ENCODE data around the gene THAP4.

Gene THAP4

DNA sequence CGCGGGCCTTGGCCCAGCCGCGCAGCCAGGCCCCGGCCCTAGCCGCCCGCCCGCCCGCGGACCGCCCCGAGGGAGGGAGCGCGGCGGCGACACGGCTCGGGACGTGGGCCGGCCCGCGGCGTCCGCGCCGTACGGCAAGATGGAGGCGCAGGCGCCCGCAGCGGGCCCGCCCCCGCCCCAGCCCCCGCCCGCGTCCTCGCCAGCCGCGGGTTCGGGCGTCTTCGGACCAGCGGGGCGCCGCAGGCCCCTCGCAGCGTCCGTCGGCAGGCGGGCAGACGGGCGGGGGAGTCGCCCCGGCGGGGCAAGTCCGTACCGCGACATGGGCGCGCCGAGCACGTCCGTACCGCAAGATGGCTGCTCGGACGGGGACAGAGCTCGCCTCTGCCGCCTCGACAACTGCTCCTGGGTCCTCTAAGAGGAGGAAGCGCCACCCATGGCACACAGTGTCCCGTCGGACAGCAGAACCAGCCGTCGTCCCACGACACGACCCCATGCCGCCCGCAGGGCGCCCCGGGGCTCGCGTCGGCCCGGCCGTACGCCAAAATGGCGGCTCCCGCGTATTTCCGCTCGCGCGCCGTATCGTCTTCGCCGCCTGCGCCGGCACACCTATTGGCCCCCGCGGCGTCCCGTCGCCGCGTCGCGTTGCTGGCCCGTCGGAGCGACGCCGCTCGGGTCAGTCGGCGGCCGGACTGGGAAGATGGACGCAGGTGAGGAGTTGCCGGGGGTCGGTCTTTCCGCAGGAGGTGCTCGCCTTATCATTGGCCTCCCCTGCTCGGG lies at the start of gene THAP4, which contains the start of gene ATG4B:
Gene THAP4, minus strand, starts transcription at position 141 of the 777 bp plus-strand sequence. CDS start 141 bp downstream, outside the sequence.
Gene ATG4B, plus strand, starts transcription at position 676 of the 777 bp plus-strand sequence. Its CDS starts 22 bp downstream, at position 698.
- H3K27me3 ChIP-seq (ENCODE audit: control insufficient read depth, insufficient read depth, low read length) = no peaks in the 10 kb centered on the region
- WGBS (ENCODE audit: insufficient coverage, insufficient read length) = no CpG with 5 or more reads among the region's 123 CpGs
- H3K36me3 ChIP-seq (ENCODE audit: control insufficient read depth, insufficient read depth, low read length) = peaks cover 13% of the 10 kb centered on the region
- peak; percentile 63 for DNase-seq (ENCODE audit: low read depth, low spot score)
- peak within 1 kb of the TSS; percentile 98 for H3K4me3 ChIP-seq (ENCODE audit: low read length)
- H3K9me3 ChIP-seq (ENCODE audit: control insufficient read depth, insufficient read depth, low read length) = no peaks in the 10 kb centered on the region
- no peak within 1 kb of the TSS for H3K27ac ChIP-seq (ENCODE audit: low read length)
- 0 out of 2 replicates have a peak, but pooled peaks cover 1% of the 10 kb centered on the region for H3K4me1 ChIP-seq (ENCODE audit: control insufficient read depth, insufficient read depth, low read length)

GRCh38 chr2:241686324-241686649 lies 49.3 kb upstream of the THAP4 start:
- H3K27me3 ChIP-seq (ENCODE audit: control insufficient read depth, insufficient read depth, low read length) = no peaks in the 10 kb centered on the region
- WGBS (ENCODE audit: insufficient coverage, insufficient read length) = no CpG with 5 or more reads among the region's 37 CpGs
- H3K4me1 ChIP-seq (ENCODE audit: control insufficient read depth, insufficient read depth, low read length) = no peaks in the 10 kb centered on the region; the same call in 1 of the 2 replicates
- peaks cover 9% of the 10 kb centered on the region for H3K36me3 ChIP-seq (ENCODE audit: control insufficient read depth, insufficient read depth, low read length)
- no peak overlapping the region for H3K27ac ChIP-seq (ENCODE audit: low read length)
- no peak for DNase-seq (ENCODE audit: low read depth, low spot score)
- no peaks in the 10 kb centered on the region for H3K9me3 ChIP-seq (ENCODE audit: control insufficient read depth, insufficient read depth, low read length)
- H3K4me3 ChIP-seq (ENCODE audit: low read length) = peak overlapping the region; percentile 85

- no CpG with 5 or more reads among the region's 14 CpGs for WGBS (ENCODE audit: insufficient coverage, insufficient read length)
- no peak for DNase-seq (ENCODE audit: low read depth, low spot score)
- Histone ChIP-seq H3K9me3 (ENCODE audit: control insufficient read depth, insufficient read depth, low read length) (no peaks in the 10 kb centered on the region), H3K36me3 (ENCODE audit: control insufficient read depth, insufficient read depth, low read length) (peaks cover 27% of the 10 kb centered on the region), H3K27me3 (ENCODE audit: control insufficient read depth, insufficient read depth, low read length) (no peaks in the 10 kb centered on the region), H3K4me3 (ENCODE audit: low read length) (no peak overlapping the region; the same call in 1 of the 2 replicates), H3K4me1 (ENCODE audit: control insufficient read depth, insufficient read depth, low read length) (no peaks in the 10 kb centered on the region; the same call in 1 of the 2 replicates), H3K27ac (ENCODE audit: low read length) (no peak overlapping the region)
Measured at GRCh38 chr2:241680827-241681599, 44.1 kb upstream of the THAP4 start.

- Histone ChIP-seq H3K36me3 (ENCODE audit: control insufficient read depth, insufficient read depth, low read length) (peaks cover 27% of the 10 kb centered on the region), H3K9me3 (ENCODE audit: control insufficient read depth, insufficient read depth, low read length) (no peaks in the 10 kb centered on the region), H3K27me3 (ENCODE audit: control insufficient read depth, insufficient read depth, low read length) (no peaks in the 10 kb centered on the region), H3K27ac (ENCODE audit: low read length) (no peak overlapping the region), H3K4me1 (ENCODE audit: control insufficient read depth, insufficient read depth, low read length) (no peaks in the 10 kb centered on the region), H3K4me3 (ENCODE audit: low read length) (no peak overlapping the region)
- no CpG with 5 or more reads among the region's 12 CpGs for WGBS (ENCODE audit: insufficient coverage, insufficient read length)
- DNase-seq (ENCODE audit: low read depth, low spot score) = no peak
Measured at GRCh38 chr2:241680044-241680443, 43.1 kb upstream of the THAP4 start.

DNA sequence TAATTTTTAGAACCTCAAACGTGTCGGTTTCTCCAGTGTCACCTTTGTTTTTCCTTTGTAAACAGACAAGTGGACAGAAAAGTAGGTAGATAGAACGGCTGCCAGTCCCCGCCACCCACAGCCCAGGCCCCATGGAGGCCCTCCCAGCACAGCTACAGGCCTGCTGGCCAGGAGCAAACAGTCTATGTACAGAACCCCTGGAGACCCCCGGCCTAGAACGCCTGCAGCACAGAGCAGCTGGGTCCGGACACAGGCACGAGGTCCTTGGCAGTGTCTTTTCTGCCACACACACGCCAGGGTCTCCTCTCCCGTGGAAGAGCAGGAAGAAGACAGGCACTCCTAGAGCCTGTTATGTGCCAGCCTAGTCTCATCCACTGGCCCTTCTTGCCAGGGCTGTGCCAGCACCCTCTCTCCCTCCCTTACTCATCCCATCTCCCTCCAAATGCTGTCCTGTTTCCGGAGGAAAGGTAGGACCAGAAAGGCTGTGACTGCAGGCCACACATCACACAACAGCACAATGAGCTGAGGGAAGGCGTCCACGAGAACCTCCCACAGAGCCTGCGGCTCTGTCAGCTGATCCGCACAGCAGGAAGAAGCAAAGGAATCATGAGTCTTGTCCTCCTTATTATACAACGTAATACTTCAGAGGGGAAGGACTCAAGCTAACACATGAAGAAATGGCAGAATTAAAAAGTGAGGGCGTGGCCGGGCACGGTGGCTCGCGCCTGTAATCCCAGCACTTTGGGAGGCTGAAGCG lies 42.0 kb upstream of the THAP4 start:
- H3K27me3 ChIP-seq (ENCODE audit: control insufficient read depth, insufficient read depth, low read length) = no peaks in the 10 kb centered on the region
- WGBS (ENCODE audit: insufficient coverage, insufficient read length) = no CpG with 5 or more reads among the region's 22 CpGs
- no peaks in the 10 kb centered on the region for H3K9me3 ChIP-seq (ENCODE audit: control insufficient read depth, insufficient read depth, low read length)
- DNase-seq (ENCODE audit: low read depth, low spot score) = no peak
- no peak overlapping the region for H3K4me3 ChIP-seq (ENCODE audit: low read length)
- peaks cover 25% of the 10 kb centered on the region for H3K36me3 ChIP-seq (ENCODE audit: control insufficient read depth, insufficient read depth, low read length)
- no peak overlapping the region for H3K27ac ChIP-seq (ENCODE audit: low read length)
- no peaks in the 10 kb centered on the region for H3K4me1 ChIP-seq (ENCODE audit: control insufficient read depth, insufficient read depth, low read length)

DNA sequence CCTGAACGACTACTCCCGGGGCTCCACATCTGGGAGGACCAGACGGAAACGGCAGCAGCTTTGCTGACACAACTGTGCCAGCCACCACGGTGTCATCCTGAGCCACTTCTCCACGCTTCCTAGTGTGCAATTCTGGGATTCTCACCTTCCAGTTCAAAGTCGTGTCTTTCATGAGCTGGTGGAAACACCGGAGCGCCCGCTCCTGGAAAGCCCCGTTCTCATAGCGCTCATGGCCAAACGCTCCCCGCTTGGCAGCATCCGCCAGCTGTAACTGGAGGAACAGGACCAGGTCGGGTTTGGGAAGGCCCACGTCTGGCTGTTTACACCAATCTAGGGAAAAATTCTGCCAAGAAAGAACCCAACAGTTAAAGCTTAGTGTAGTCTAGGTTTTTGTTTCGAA lies 41.3 kb upstream of the THAP4 start:
- 100% methylated on average over 1 of the region's 18 CpGs for WGBS (ENCODE audit: insufficient coverage, insufficient read length)
- H3K4me1 ChIP-seq (ENCODE audit: control insufficient read depth, insufficient read depth, low read length) = no peaks in the 10 kb centered on the region
- no peak for DNase-seq (ENCODE audit: low read depth, low spot score)
- H3K36me3 ChIP-seq (ENCODE audit: control insufficient read depth, insufficient read depth, low read length) = peaks cover 25% of the 10 kb centered on the region
- H3K27me3 ChIP-seq (ENCODE audit: control insufficient read depth, insufficient read depth, low read length) = no peaks in the 10 kb centered on the region
- no peak overlapping the region for H3K27ac ChIP-seq (ENCODE audit: low read length)
- no peak overlapping the region for H3K4me3 ChIP-seq (ENCODE audit: low read length)
- H3K9me3 ChIP-seq (ENCODE audit: control insufficient read depth, insufficient read depth, low read length) = no peaks in the 10 kb centered on the region

DNA sequence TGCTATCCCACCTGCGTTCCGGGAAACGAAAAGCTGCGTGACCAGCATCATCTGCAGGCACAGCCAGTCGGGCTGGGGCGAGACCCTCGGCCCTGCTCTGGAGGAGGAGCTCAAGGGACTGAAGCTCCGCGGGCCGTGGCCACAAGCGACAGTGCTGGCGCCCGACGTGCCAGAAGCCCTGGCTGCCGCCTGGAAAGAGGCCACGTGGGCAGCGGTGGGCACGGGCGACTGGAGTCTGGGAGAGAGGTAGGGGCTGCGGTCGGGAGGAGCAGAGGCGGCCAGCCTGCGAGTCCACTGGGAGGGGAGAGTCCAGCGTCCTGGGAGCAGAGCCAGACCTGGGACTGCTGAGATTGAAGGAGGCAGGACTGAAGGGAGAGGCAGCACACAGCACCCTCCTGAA lies 40.4 kb upstream of the THAP4 start:
- peaks cover 25% of the 10 kb centered on the region for H3K36me3 ChIP-seq (ENCODE audit: control insufficient read depth, insufficient read depth, low read length)
- no CpG with 5 or more reads among the region's 24 CpGs for WGBS (ENCODE audit: insufficient coverage, insufficient read length)

GRCh38 chr2:241676665-241677064 lies 39.7 kb upstream of the THAP4 start:
- H3K27me3 ChIP-seq (ENCODE audit: control insufficient read depth, insufficient read depth, low read length) = no peaks in the 10 kb centered on the region
- no CpG with 5 or more reads among the region's 17 CpGs for WGBS (ENCODE audit: insufficient coverage, insufficient read length)
- no peak overlapping the region for H3K27ac ChIP-seq (ENCODE audit: low read length)
- peaks cover 23% of the 10 kb centered on the region for H3K36me3 ChIP-seq (ENCODE audit: control insufficient read depth, insufficient read depth, low read length)
- DNase-seq (ENCODE audit: low read depth, low spot score) = no peak
- H3K4me3 ChIP-seq (ENCODE audit: low read length) = no peak overlapping the region
- no peaks in the 10 kb centered on the region for H3K4me1 ChIP-seq (ENCODE audit: control insufficient read depth, insufficient read depth, low read length)
- no peaks in the 10 kb centered on the region for H3K9me3 ChIP-seq (ENCODE audit: control insufficient read depth, insufficient read depth, low read length)

More for the DNA sequence above, 40.4 kb upstream of the THAP4 start:
- Histone ChIP-seq H3K27me3 (ENCODE audit: control insufficient read depth, insufficient read depth, low read length) (no peaks in the 10 kb centered on the region), H3K4me1 (ENCODE audit: control insufficient read depth, insufficient read depth, low read length) (no peaks in the 10 kb centered on the region), H3K27ac (ENCODE audit: low read length) (no peak overlapping the region), H3K9me3 (ENCODE audit: control insufficient read depth, insufficient read depth, low read length) (no peaks in the 10 kb centered on the region), H3K4me3 (ENCODE audit: low read length) (no peak overlapping the region)
- DNase-seq (ENCODE audit: low read depth, low spot score) = no peak

DNA sequence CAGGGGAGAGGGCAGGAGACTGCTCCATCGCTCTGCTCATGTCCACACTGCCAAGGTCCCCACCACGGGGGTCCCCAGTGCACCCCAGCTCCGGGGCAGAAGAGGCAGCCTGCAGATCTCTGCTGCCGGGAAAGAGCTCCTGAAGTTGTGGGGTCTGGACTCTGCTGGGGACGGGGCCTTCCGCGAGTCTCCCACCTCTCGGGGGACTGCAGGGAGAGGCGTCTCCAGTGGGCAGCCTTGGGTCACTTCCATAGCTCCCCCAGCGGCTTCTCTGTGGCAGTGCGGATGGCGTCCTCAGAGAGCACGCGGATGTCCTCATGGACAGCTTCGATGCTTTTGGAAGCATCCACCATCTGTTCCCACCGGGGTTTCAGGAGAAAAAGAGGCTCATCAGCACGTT lies 38.9 kb upstream of the THAP4 start:
- no CpG with 5 or more reads among the region's 17 CpGs for WGBS (ENCODE audit: insufficient coverage, insufficient read length)
- Histone ChIP-seq H3K36me3 (ENCODE audit: control insufficient read depth, insufficient read depth, low read length) (peaks cover 27% of the 10 kb centered on the region), H3K27ac (ENCODE audit: low read length) (no peak overlapping the region)

More for the DNA sequence above, 38.9 kb upstream of the THAP4 start:
- Histone ChIP-seq H3K4me3 (ENCODE audit: low read length) (no peak overlapping the region), H3K27me3 (ENCODE audit: control insufficient read depth, insufficient read depth, low read length) (no peaks in the 10 kb centered on the region), H3K4me1 (ENCODE audit: control insufficient read depth, insufficient read depth, low read length) (no peaks in the 10 kb centered on the region), H3K9me3 (ENCODE audit: control insufficient read depth, insufficient read depth, low read length) (no peaks in the 10 kb centered on the region)
- DNase-seq (ENCODE audit: low read depth, low spot score) = no peak
